IgD-negative memory B cell (primary cell): Measurements from ENCODE around the gene TNS2. TPM values are rescaled to one million over a fixed set of nuclear protein-coding genes. Genes with fewer than 3 reads are reported as not detected.

Source experiments
- polyA plus RNA-seq: library from polyadenylated mRNA; unstranded; fragments of 300-500 nt; fragmentation: Illumina TruSeq; gene quantifications from one replicate; pipeline ENCODE4 v1.2.3, GENCODE V29; 2021

The TNS2 gene
- polyA plus RNA-seq, 1 donor from 2014 or later: not detected

Other genes starting within 250 kb of the TNS2 start
- not detected for gene KRT4, start 235.9 kb upstream of the TNS2 start, polyA plus RNA-seq
- not detected for gene KRT79, start 215.8 kb upstream of the TNS2 start, polyA plus RNA-seq
- not detected for gene KRT78, start 201.1 kb upstream of the TNS2 start, polyA plus RNA-seq
- not detected for gene KRT8, start 145.0 kb upstream of the TNS2 start, polyA plus RNA-seq
- 2.6 TPM for gene KRT18, start 100.9 kb upstream of the TNS2 start, polyA plus RNA-seq
- gene EIF4B, start 43.6 kb upstream of the TNS2 start, polyA plus RNA-seq: 104 TPM
- gene SPRYD3, start 29.3 kb downstream of the TNS2 start, polyA plus RNA-seq: 30.4 TPM
- gene IGFBP6, start 47.6 kb downstream of the TNS2 start, polyA plus RNA-seq: 1.0 TPM
- not detected for gene SOAT2, start 53.4 kb downstream of the TNS2 start, polyA plus RNA-seq
- 5.0 TPM for gene ZNF740, start 130.7 kb downstream of the TNS2 start, polyA plus RNA-seq
- gene CSAD, start 130.9 kb downstream of the TNS2 start, polyA plus RNA-seq: 0.58 TPM
- 238 TPM for gene ITGB7, start 157.2 kb downstream of the TNS2 start, polyA plus RNA-seq
- 4.8 TPM for gene RARG, start 182.1 kb downstream of the TNS2 start, polyA plus RNA-seq
- gene ESPL1, start 218.2 kb downstream of the TNS2 start, polyA plus RNA-seq: not detected
- gene PFDN5, start 245.5 kb downstream of the TNS2 start, polyA plus RNA-seq: 1,442 TPM
- gene MYG1, start 249.6 kb downstream of the TNS2 start, polyA plus RNA-seq: 50.4 TPM